NCI-H2171 treated with DMSO at 0.1 percent for 48 hours (cell line): Measurements from ENCODE around the gene PDPK1.
"Not testable (repeated sequence)": the region's sequence is repeated elsewhere in the genome, so short reads cannot be mapped to it uniquely, and the experiment has no call there.

ENCODE experiments used
- DNase-seq: peaks from one replicate; lab custom pipeline; 2025; lab: John Stamatoyannopoulos, UW

Gene PDPK1

GRCh38 chr16:2611877-2612276 is 74.1 kb downstream of the PDPK1 start:
- DNase-seq = not testable (repeated sequence)

GRCh38 chr16:2613251-2613650 is 75.4 kb downstream of the PDPK1 start:
- not testable (repeated sequence) for DNase-seq

- DNase-seq = no peak
Observed at GRCh38 chr16:2614761-2615191, 77.0 kb downstream of the PDPK1 start.

- not testable (repeated sequence) for DNase-seq
Observed at GRCh38 chr16:2618964-2619363, 81.1 kb downstream of the PDPK1 start.

GRCh38 chr16:2619628-2620027 is 81.8 kb downstream of the PDPK1 start:
- DNase-seq = not testable (repeated sequence)

- DNase-seq = not testable (repeated sequence)
Observed at GRCh38 chr16:2620870-2621269, 83.0 kb downstream of the PDPK1 start.

- not testable (repeated sequence) for DNase-seq
Observed at GRCh38 chr16:2621395-2621794, 83.6 kb downstream of the PDPK1 start.

- DNase-seq = not testable (repeated sequence)
Observed at GRCh38 chr16:2627075-2627474, 89.3 kb downstream of the PDPK1 start.

- DNase-seq = not testable (repeated sequence)
Observed at GRCh38 chr16:2631203-2631602, 93.4 kb downstream of the PDPK1 start.

- not testable (repeated sequence) for DNase-seq
Observed at GRCh38 chr16:2632291-2632690, 94.5 kb downstream of the PDPK1 start.

- not testable (repeated sequence) for DNase-seq
Observed at GRCh38 chr16:2639071-2639721, 101.4 kb downstream of the PDPK1 start.

GRCh38 chr16:2639722-2640072 is 101.9 kb downstream of the PDPK1 start:
- DNase-seq = not testable (repeated sequence)

- DNase-seq = not testable (repeated sequence)
Observed at GRCh38 chr16:2642561-2642960, 104.7 kb downstream of the PDPK1 start.

- not testable (repeated sequence) for DNase-seq
Observed at GRCh38 chr16:2644754-2645453, 107.1 kb downstream of the PDPK1 start.

GRCh38 chr16:2651268-2651871 is 113.5 kb downstream of the PDPK1 start:
- DNase-seq = not testable (repeated sequence)
